Skeletal muscle satellite cell (primary cell): ENCODE measurements around the gene RAB36. TPM values are rescaled to one million over a fixed set of nuclear protein-coding genes. Genes with fewer than 3 reads are reported as not detected.
A peak's percentile ranks its signal among the peaks of the same experiment; 100 is the strongest.

Experiments used
- H3K27me3 ChIP-seq: 2 replicates; pipeline ENCODE4 v1.7.0; 2013; ENCODE audit warnings: low read length; ENCODE audit not compliant: control insufficient read depth, insufficient read depth
- H3K36me3 ChIP-seq: 2 replicates; pipeline ENCODE4 v1.7.0; 2013; ENCODE audit warnings: mild to moderate bottlenecking, control low read depth, low read length; ENCODE audit not compliant: insufficient read depth
- H3K4me1 ChIP-seq: 2 replicates; pipeline ENCODE4 v1.7.0; 2013; ENCODE audit warnings: low read length; ENCODE audit not compliant: control insufficient read depth, insufficient read depth
- H3K4me2 ChIP-seq: 2 replicates; pipeline ENCODE4 v1.7.0; 2013; ENCODE audit warnings: mild to moderate bottlenecking, low read length
- H3K4me3 ChIP-seq: 2 replicates; pipeline ENCODE4 v1.7.0; 2013; ENCODE audit warnings: low read length
- H3K9ac ChIP-seq: 2 replicates; pipeline ENCODE4 v1.7.0; 2013; ENCODE audit warnings: mild to moderate bottlenecking, low read depth, low read length, moderate library complexity
- H3K9me3 ChIP-seq: replicated peaks from 2 replicates; pipeline ENCODE4 v1.7.0; 2013; ENCODE audit warnings: mild to moderate bottlenecking, control low read depth, low read length
- total RNA-seq: library from RNA; depleted of rRNA; stranded (reverse); fragments of >200 nt; gene quantifications from 2 replicates; pipeline ENCODE4 v1.2.3, GENCODE V29; 2012; rRNA removed

Gene RAB36, protein sequence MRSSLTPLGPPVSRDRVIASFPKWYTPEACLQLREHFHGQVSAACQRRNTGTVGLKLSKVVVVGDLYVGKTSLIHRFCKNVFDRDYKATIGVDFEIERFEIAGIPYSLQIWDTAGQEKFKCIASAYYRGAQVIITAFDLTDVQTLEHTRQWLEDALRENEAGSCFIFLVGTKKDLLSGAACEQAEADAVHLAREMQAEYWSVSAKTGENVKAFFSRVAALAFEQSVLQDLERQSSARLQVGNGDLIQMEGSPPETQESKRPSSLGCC
- total RNA-seq = 4.8 and 5.3 TPM in 2 replicates

DNA sequence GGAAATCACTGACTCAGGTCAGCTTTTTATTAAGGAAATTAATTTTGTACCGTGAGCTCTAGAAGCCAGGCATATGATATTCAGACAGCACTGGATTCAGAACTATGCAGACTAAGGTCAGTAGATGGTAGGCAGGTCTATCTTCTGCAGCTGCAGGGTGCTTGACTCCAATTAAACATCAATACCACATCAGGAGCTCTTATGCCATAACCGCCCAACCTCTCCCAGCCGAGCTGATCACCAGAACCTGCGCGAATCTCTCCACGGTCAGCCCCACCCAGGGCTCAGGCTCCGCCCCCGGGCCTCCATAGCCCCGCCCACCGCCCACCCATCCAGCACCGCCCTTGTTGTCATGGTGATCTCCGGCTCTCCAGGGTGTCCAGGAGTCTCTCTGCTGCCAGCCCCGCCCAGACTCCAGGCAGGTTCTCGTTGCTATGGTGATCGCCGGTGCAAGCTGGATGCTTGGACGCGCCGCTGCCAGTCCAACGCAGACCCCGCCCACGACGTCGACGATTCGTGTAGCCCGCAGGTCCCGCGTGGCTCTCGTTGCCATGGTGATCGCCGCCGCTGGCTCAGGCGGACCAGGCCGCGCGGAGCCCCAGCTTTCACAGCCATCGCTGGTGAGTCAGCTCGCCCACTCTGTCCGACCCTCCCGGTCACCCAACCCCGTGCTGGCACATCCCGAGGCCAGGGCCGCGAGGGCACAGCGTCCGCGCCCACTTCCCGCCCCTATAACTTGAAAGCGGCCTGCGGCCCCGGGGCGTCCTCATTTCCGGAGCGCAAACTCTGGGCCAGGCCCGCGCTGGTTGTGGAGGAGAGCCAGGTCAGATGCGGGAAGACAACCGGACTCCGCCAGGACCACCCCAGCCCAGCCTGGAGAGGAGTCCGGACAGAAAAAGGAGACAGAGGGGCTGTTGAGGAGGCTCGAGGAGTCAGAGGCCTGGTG lies at the start of gene RAB36:
RAB36 (plus strand) TSS at position 546 of the 946 bp plus-strand sequence. CDS start 1,140 bp downstream, outside the sequence.
- Histone ChIP-seq H3K27me3 (peaks cover 3% of the 10 kb centered on the region), H3K9ac (peak within 1 kb of the TSS; percentile 71), H3K9me3 (no peaks in the 10 kb centered on the region), H3K4me2 (peak within 1 kb of the TSS; percentile 78), H3K36me3 (no peaks in the 10 kb centered on the region), H3K4me1 (peaks cover 27% of the 10 kb centered on the region), H3K4me3 (peak within 1 kb of the TSS; percentile 63)

DNA sequence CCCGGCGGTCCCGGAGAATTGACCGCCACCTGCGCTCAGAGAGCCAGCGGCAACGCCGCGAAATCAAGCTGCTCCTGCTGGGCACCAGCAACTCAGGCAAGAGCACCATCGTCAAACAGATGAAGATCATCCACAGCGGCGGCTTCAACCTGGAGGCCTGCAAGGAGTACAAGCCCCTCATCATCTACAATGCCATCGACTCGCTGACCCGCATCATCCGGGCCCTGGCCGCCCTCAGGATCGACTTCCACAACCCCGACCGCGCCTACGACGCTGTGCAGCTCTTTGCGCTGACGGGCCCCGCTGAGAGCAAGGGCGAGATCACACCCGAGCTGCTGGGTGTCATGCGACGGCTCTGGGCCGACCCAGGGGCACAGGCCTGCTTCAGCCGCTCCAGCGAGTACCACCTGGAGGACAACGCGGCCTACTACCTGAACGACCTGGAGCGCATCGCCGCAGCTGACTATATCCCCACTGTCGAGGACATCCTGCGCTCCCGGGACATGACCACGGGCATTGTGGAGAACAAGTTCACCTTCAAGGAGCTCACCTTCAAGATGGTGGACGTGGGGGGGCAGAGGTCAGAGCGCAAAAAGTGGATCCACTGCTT lies 49.4 kb upstream of the RAB36 start:
- Histone ChIP-seq H3K27me3 (peaks cover 14% of the 10 kb centered on the region), H3K9ac (no peak overlapping the region), H3K4me2 (no peak overlapping the region), H3K9me3 (no peaks in the 10 kb centered on the region), H3K4me3 (no peak overlapping the region), H3K4me1 (no peaks in the 10 kb centered on the region), H3K36me3 (no peaks in the 10 kb centered on the region)

DNA sequence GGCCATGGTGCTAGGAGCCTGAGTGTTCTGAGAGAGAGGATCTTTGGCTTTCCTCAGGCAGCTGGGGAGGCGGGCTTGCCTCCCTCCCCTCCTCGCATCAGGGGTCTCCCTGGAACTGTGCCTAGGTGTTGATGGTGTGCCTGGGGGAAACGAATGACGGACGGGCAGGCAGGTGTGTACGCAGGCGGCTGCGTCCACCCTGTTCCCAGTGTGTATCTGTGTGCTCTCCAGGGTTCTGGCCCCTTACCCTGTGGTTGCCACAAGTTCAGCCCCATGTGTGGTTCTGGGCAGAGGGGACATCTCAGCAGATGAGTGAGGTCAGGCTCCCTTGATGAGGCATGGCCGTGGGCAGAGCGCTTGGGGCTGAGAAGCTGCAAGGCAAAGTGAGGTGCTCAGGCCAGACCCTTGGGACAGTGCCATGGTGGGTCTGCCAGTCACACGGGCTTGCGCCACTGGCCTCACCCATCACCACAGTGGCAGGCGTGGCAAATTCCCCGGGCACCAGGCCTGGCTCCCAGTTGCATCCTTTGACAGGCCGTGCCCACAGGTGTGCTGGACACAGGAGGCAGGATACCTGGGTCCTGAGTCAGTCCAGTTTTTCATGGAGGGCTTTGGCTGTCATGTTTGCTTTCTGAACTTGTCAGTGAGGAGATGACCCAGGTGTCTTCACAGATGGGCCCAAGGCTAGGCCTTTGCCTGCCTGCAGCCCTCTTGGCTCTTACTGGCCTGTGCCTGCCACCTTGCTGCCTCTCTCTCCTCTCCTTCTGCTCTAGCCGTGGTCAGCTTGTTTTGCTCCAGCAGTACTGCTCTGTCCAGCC lies 47.7 kb upstream of the RAB36 start:
- H3K9ac ChIP-seq = no peak overlapping the region
- no peak overlapping the region for H3K4me2 ChIP-seq
- no peak overlapping the region for H3K4me3 ChIP-seq
- peaks cover 22% of the 10 kb centered on the region for H3K27me3 ChIP-seq
- no peaks in the 10 kb centered on the region for H3K36me3 ChIP-seq
- no peaks in the 10 kb centered on the region for H3K4me1 ChIP-seq
- H3K9me3 ChIP-seq = no peaks in the 10 kb centered on the region

DNA sequence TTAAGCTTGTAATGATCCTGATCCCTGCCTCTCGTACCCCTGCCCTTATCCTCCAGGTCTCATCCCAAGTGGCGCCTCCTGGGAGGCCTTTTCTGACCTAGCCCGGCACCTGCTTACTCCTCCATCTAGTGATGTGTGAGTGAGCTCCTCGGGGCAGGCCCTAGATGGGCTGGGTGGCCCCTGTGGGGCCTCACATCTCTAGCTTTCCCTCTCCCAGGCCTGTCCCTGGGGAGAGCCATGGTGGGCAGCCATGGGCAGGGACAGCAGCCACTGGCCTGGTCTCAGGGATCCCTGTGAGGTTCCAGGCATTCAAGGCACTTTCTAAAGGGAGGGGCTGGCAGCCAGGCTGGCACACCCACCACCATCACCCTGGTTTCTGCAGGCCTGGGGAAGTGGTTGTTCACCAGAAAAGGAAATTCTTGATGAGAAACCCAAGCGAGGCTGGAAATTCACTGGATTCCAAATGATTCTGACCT lies 47.0 kb upstream of the RAB36 start:
- H3K36me3 ChIP-seq = no peaks in the 10 kb centered on the region
- H3K9ac ChIP-seq = no peak overlapping the region

DNA sequence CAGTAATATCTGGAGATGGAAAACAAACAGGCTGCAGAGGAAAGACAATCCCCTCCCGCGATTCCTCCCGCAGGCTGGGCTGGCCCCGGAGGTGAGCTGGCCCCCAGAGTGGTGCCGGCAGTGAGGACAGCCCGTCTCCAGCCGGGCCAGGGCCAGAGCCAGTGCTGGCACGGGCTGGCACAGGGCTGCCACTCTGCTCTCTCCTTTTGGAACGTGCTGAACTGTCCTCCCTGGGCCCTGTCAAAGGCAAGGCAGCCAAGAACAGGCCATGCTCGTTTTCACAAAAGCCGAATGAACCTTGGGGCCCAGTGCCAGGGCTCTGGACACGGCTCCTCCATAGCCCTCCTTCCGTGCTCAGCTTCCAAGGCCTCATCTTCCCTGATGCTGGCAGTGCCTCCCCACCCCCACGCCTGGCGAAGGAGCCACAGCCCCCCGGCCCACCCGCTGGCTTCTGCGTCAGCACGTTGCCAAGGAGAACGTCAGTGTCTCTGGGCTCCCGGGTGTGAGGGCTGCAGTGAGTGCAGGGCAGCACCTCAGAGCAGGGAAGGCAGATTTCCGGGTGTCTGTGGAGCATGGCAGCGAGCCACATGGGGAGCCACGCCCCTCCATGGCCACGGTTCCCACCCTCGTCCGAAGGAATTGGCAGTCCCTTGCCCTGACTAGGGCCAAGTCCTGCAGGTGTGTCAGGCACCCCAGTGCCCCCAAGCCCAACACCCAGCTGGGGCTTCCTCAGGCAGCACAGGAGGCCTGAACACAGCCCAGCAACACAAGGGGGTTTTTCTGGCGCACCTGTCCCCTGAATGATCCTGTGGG lies 46.4 kb upstream of the RAB36 start:
- H3K27me3 ChIP-seq = peaks cover 33% of the 10 kb centered on the region
- no peaks in the 10 kb centered on the region for H3K4me1 ChIP-seq

More for the DNA sequence above, 47.0 kb upstream of the RAB36 start:
- peaks cover 29% of the 10 kb centered on the region for H3K27me3 ChIP-seq
- H3K4me3 ChIP-seq = no peak overlapping the region
- no peaks in the 10 kb centered on the region for H3K4me1 ChIP-seq
- H3K4me2 ChIP-seq = no peak overlapping the region
- H3K9me3 ChIP-seq = no peaks in the 10 kb centered on the region

DNA sequence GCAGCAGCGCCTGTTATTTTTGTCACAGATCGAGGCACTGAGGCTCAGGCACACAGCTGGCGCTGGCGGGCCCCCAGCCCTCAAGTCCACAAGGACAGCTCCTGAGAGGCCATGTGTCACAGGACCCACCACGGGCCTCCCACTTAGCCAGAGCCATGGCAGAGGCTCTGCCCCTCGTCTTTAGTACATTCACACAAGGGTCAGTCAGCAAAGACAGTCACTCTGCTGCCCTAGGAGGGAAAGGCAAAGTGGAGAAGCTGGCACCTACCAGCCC lies 45.8 kb upstream of the RAB36 start:
- Histone ChIP-seq H3K4me3 (no peak overlapping the region), H3K9me3 (no peaks in the 10 kb centered on the region), H3K4me1 (no peaks in the 10 kb centered on the region), H3K36me3 (no peaks in the 10 kb centered on the region), H3K27me3 (peaks cover 33% of the 10 kb centered on the region), H3K9ac (no peak overlapping the region), H3K4me2 (no peak overlapping the region)

More for the DNA sequence above, 46.4 kb upstream of the RAB36 start:
- Histone ChIP-seq H3K36me3 (no peaks in the 10 kb centered on the region), H3K4me3 (no peak overlapping the region), H3K9ac (no peak overlapping the region), H3K4me2 (no peak overlapping the region), H3K9me3 (no peaks in the 10 kb centered on the region)

DNA sequence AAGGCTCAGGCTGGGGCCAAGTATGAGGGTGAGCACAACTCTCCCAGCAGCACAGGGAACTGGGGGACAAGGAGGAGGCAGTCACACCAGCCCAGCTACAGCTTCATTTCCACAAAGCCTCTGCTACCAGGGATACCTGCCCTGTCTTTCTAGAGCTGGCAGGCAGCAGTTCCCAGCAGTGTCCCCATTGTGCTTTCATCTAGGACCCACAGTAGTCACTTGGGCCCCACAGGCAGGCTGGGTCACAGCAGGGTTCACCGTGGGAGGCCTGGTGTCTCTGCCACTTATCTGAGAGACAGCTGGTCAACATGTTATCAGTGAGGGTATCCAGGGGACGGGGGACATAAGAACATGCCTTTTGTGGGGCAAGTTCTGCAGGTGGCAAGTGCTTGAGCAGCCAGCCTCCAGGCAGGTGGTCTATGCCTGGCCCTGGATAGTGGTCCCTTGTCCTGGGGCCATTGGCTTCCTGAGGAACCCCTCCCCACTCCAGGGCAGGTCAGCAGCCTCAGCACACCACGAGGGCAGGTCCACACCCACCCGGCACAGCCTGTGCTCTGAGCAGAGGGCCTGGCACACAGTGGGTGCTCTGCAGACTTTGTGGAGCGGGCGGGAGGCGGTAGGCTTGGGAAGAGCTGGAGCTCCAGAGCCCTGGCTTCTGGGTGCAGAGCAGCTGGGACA lies 45.0 kb upstream of the RAB36 start:
- Histone ChIP-seq H3K4me3 (no peak overlapping the region), H3K27me3 (peaks cover 39% of the 10 kb centered on the region), H3K4me1 (no peaks in the 10 kb centered on the region), H3K9me3 (no peaks in the 10 kb centered on the region), H3K36me3 (no peaks in the 10 kb centered on the region), H3K4me2 (no peak overlapping the region), H3K9ac (no peak overlapping the region)

DNA sequence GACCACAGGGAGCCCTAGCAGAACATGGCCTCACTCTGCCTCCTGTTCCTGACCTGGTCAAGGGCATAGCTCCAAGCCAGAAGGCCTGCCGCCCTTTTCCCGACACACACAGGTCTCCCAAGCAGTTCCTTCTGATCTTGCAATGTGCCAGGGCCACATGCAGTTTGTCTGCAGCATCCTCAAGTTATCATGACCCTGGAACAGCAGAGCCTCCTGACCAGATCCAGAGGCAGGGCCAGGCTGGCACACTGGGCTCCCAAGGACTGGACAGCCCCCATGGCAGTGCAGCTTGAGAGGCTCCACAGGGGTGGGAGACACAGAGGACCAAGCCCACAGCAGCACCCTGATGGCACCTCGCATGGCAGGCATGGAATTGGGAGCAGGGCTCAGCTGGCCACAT lies 43.8 kb upstream of the RAB36 start:
- Histone ChIP-seq H3K9ac (no peak overlapping the region), H3K9me3 (no peaks in the 10 kb centered on the region), H3K4me3 (no peak overlapping the region), H3K27me3 (peaks cover 44% of the 10 kb centered on the region), H3K36me3 (no peaks in the 10 kb centered on the region), H3K4me1 (no peaks in the 10 kb centered on the region), H3K4me2 (no peak overlapping the region)

DNA sequence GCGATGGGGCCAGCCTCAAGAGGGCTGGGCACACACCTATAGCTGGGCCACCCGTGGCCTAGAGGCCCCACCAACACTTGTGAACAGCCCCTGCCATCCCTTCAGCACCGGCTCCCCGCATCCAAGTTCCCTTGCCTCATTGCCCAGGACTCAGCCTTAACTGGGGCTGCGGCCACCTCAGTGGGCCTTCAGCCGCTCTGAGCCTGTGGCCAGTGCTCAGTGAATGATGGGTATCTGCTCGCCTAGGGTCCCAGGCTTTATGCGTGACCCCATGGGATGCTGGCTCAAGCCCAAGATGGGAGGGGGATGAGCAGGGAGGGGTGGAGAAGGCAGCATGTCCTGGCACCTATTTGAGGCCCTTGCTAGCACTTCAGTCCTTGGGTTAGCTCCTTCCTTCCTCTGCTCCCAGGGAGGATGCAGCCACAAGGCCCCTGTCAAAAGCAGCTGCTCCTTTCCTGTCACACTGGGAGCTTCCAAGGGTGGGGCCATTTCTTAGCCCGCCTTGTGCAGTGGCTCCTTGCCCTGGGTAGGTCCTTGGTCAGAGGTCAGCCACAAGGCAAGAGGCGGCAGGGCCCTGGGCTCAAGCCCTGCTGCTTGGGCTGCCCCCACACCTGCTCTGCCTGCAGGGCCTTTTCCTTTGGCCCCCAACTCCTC lies 43.1 kb upstream of the RAB36 start:
- no peaks in the 10 kb centered on the region for H3K4me1 ChIP-seq
- H3K27me3 ChIP-seq = peaks cover 48% of the 10 kb centered on the region
- H3K9ac ChIP-seq = no peak overlapping the region
- H3K4me3 ChIP-seq = no peak overlapping the region
- no peak overlapping the region for H3K4me2 ChIP-seq
- H3K9me3 ChIP-seq = no peaks in the 10 kb centered on the region
- no peaks in the 10 kb centered on the region for H3K36me3 ChIP-seq

DNA sequence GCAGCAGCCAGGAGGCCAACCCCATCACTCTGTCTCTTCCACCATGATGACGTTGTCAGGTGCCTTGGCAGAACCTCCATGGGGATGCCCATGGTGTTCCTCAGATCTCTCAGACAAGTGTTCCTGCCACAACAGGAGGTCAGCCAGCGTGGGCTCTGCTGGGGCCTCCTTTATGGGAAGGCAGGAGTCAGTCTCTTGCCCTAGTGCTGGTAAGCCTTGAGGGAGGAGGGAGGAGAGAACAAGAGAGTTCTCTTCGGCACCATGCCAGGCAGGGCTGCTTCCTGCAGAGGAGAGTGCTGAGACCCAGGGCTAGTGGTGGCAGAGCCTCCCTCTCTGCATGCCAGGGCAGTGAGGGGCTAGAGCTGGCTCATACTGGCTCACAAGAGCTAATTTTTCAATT lies 42.5 kb upstream of the RAB36 start:
- H3K27me3 ChIP-seq = peaks cover 48% of the 10 kb centered on the region
- H3K4me2 ChIP-seq = no peak overlapping the region
- H3K9ac ChIP-seq = no peak overlapping the region
- no peaks in the 10 kb centered on the region for H3K36me3 ChIP-seq
- H3K9me3 ChIP-seq = no peaks in the 10 kb centered on the region
- no peak overlapping the region for H3K4me3 ChIP-seq
- no peaks in the 10 kb centered on the region for H3K4me1 ChIP-seq
